Measurements from ENCODE around the gene KIF17.

DNA sequence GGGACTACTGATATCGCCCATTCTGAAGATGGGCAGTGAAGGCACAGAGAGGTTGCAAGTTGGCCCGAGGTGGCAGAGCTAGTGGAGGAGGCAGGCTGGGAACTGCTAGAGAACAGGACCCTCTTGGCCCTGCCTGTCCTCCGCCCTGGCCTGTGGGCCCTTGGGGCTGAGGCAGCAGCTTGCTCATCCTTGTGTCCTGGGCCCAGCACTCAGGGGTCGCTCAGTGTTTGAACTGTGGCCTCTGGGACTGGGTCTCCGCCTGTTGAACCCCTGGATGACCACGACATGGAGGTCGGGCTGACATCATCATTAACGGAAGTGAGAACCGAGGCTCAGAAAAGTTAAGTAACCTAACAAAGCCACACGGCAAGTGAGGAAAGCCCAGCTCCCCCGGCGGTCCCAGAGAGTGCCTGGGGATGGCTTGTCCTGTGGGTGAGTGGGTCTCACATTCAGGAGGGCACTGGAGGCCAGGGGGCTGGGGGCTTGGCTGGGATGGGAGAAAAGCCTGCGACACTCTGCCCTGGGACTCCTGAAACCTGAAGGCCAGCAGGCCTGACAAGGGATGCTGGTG is 33.7 kb downstream of the KIF17 start:
- TF ChIP-seq POLR2A (IDR thresholded peaks at IDR 0.05; ENCODE audit: low read depth, low read length), result no peak
- TF ChIP-seq POLR2AphosphoS5 (IDR thresholded peaks at IDR 0.05; ENCODE audit: low read depth, low read length), result no peak
- TF ChIP-seq TAF1 (IDR thresholded peaks at IDR 0.05; ENCODE audit: low read depth, low read length), result no peak
- no peak for TF ChIP-seq POU2F2 (IDR thresholded peaks at IDR 0.05; ENCODE audit: low read depth, low read length)
- no peak for TF ChIP-seq SPI1 (IDR thresholded peaks at IDR 0.05; ENCODE audit: low read depth, low read length)
- TF ChIP-seq PAX5 (IDR thresholded peaks at IDR 0.05; ENCODE audit: insufficient read depth, low read length, severe bottlenecking), result no peak
